HG03108 (cell line): ENCODE measurements around the gene DLX1.

Experiments
- ATAC-seq: cut with Tn5 transposase; IDR thresholded peaks from one replicate; pipeline ENCODE4 v1.9.1; 2021; ENCODE audit warnings: moderate library complexity; ENCODE audit not compliant: unreplicated experiment

DLX1 gene

GRCh38 chr2:172086241-172087206 lies 1.2 kb downstream of the DLX1 start:
- no peak for ATAC-seq

GRCh38 chr2:172087207-172087779 lies 2.0 kb downstream of the DLX1 start:
- no peak for ATAC-seq

GRCh38 chr2:172087780-172088244 lies 2.5 kb downstream of the DLX1 start:
- no peak for ATAC-seq

GRCh38 chr2:172088245-172089004 lies 3.1 kb downstream of the DLX1 start:
- no peak for ATAC-seq

- ATAC-seq = no peak
Measured at GRCh38 chr2:172089005-172089504, 3.7 kb downstream of the DLX1 start.

- no peak for ATAC-seq
Measured at GRCh38 chr2:172089633-172090032, 4.3 kb downstream of the DLX1 start.

- ATAC-seq = no peak
Measured at GRCh38 chr2:172090044-172090961, 5.0 kb downstream of the DLX1 start.

- no peak for ATAC-seq
Measured at GRCh38 chr2:172091000-172091641, 5.8 kb downstream of the DLX1 start.

GRCh38 chr2:172091761-172092566 lies 6.7 kb downstream of the DLX1 start:
- ATAC-seq = no peak

GRCh38 chr2:172092716-172093415 lies 7.6 kb downstream of the DLX1 start:
- no peak for ATAC-seq

GRCh38 chr2:172093416-172094293 lies 8.3 kb downstream of the DLX1 start:
- no peak for ATAC-seq

- no peak for ATAC-seq
Measured at GRCh38 chr2:172094294-172095145, 9.2 kb downstream of the DLX1 start.

GRCh38 chr2:172095146-172095904 lies 10.0 kb downstream of the DLX1 start:
- no peak for ATAC-seq

- ATAC-seq = no peak
Measured at GRCh38 chr2:172095905-172096625, 10.8 kb downstream of the DLX1 start.
